Adipocyte (in vitro differentiated cells): ENCODE results near the gene FRMD3.

Experiments
- DNase-seq: peaks from one replicate; pipeline ENCODE4 v3.0.0-alpha.2; 2015; ENCODE audit warnings: low read depth
- H3K27me3 ChIP-seq: replicated peaks from 2 replicates; pipeline ENCODE4 v1.7.0; 2013; ENCODE audit warnings: mild to moderate bottlenecking, low read length, moderate library complexity; ENCODE audit not compliant: control insufficient read depth, insufficient read depth
- H3K36me3 ChIP-seq: 2 replicates; pipeline ENCODE4 v1.7.0; 2013; ENCODE audit warnings: low read length, mild to moderate bottlenecking, moderate library complexity; ENCODE audit not compliant: control insufficient read depth, insufficient read depth, severe bottlenecking
- H3K4me1 ChIP-seq: 2 replicates; pipeline ENCODE4 v1.7.0; 2013; ENCODE audit warnings: mild to moderate bottlenecking, low read length, moderate library complexity; ENCODE audit not compliant: control insufficient read depth, insufficient read depth
- H3K4me3 ChIP-seq: 2 replicates; pipeline ENCODE4 v1.7.0; 2013; ENCODE audit warnings: mild to moderate bottlenecking, low read length, moderate library complexity
- H3K9ac ChIP-seq: 2 replicates; pipeline ENCODE4 v1.7.0; 2013; ENCODE audit warnings: mild to moderate bottlenecking, low read length, moderate library complexity
- H3K9me3 ChIP-seq: 2 replicates; pipeline ENCODE4 v1.7.0; 2013; ENCODE audit warnings: mild to moderate bottlenecking, low read length, moderate library complexity; ENCODE audit not compliant: control insufficient read depth

The FRMD3 gene

DNA sequence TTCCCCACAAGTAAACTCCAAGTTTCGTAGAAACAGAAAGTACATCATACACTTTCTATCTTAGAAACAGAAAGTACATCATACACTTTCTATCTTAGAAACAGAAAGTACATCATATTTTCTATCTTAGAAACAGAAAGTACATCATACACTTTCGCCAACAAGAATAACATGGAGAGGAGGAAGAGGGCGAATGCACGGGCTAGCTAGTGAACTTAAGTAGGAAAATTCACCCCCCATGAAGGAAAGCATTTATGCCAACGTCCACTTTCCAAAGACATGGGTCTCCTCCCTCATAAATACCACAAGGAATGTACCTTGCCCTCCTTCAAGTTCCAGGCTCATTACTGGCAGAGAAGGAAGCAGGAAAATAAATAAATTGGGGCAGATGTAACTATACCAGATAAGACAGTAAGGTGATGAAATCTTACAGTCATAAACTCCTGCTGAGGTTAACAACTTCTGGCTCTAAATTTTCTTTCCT is 64.7 kb downstream of the FRMD3 start:
- peak; percentile 28 for DNase-seq
- no peak overlapping the region for H3K9ac ChIP-seq
- H3K27me3 ChIP-seq = no peaks in the 10 kb centered on the region
- H3K4me1 ChIP-seq = peaks cover 10% of the 10 kb centered on the region
- no peak overlapping the region for H3K4me3 ChIP-seq
- no peaks in the 10 kb centered on the region for H3K9me3 ChIP-seq
- no peaks in the 10 kb centered on the region for H3K36me3 ChIP-seq

DNA sequence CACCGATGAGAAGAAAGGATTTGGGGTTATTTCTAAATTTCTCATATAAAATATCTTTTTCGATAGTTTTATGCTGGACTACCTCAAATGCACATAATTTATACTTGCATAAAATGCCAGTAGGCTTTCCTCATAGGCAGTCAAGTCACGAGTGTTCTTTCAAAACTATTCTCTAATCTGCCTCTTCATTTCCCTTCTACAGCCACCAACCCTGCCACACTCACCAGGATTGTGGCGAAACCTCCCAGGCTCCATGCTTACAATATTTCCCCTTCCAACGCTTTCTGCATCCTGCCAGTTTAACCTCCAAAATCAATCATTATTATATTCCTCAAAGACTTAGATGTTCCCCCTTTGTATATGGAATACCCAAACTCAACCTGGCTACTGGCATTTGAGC is 65.4 kb downstream of the FRMD3 start:
- H3K36me3 ChIP-seq = no peaks in the 10 kb centered on the region
- H3K27me3 ChIP-seq = no peaks in the 10 kb centered on the region
- no peak for DNase-seq
- peaks cover 10% of the 10 kb centered on the region for H3K4me1 ChIP-seq
- no peak overlapping the region for H3K9ac ChIP-seq
- no peak overlapping the region for H3K4me3 ChIP-seq
- no peaks in the 10 kb centered on the region for H3K9me3 ChIP-seq

- no peak overlapping the region for H3K4me3 ChIP-seq
- no peaks in the 10 kb centered on the region for H3K9me3 ChIP-seq
- no peak for DNase-seq
- H3K27me3 ChIP-seq = no peaks in the 10 kb centered on the region
- no peaks in the 10 kb centered on the region for H3K36me3 ChIP-seq
- H3K9ac ChIP-seq = no peak overlapping the region
- H3K4me1 ChIP-seq = peaks cover 10% of the 10 kb centered on the region
Measured at GRCh38 chr9:83472221-83472665, 66.0 kb downstream of the FRMD3 start.

GRCh38 chr9:83471241-83471640 is 67.0 kb downstream of the FRMD3 start:
- no peaks in the 10 kb centered on the region for H3K36me3 ChIP-seq
- no peak overlapping the region for H3K4me3 ChIP-seq
- H3K27me3 ChIP-seq = no peaks in the 10 kb centered on the region
- no peak overlapping the region for H3K9ac ChIP-seq
- H3K9me3 ChIP-seq = no peaks in the 10 kb centered on the region
- DNase-seq = no peak
- H3K4me1 ChIP-seq = peaks cover 10% of the 10 kb centered on the region

GRCh38 chr9:83469722-83470121 is 68.5 kb downstream of the FRMD3 start:
- Histone ChIP-seq H3K9me3 (no peaks in the 10 kb centered on the region), H3K4me3 (no peak overlapping the region), H3K4me1 (peaks cover 10% of the 10 kb centered on the region), H3K36me3 (no peaks in the 10 kb centered on the region), H3K9ac (no peak overlapping the region), H3K27me3 (no peaks in the 10 kb centered on the region)
- no peak for DNase-seq

- peaks cover 10% of the 10 kb centered on the region for H3K4me1 ChIP-seq
- H3K9me3 ChIP-seq = no peaks in the 10 kb centered on the region
- no peak for DNase-seq
Measured at GRCh38 chr9:83468821-83469220, 69.4 kb downstream of the FRMD3 start.

GRCh38 chr9:83466877-83467276 is 71.3 kb downstream of the FRMD3 start:
- peaks cover 3% of the 10 kb centered on the region for H3K4me1 ChIP-seq
- no peak overlapping the region for H3K4me3 ChIP-seq
- peak; percentile 29 for DNase-seq
- H3K27me3 ChIP-seq = no peaks in the 10 kb centered on the region
- H3K36me3 ChIP-seq = no peaks in the 10 kb centered on the region
- H3K9ac ChIP-seq = no peak overlapping the region
- no peaks in the 10 kb centered on the region for H3K9me3 ChIP-seq

More at GRCh38 chr9:83468821-83469220, 69.4 kb downstream of the FRMD3 start:
- Histone ChIP-seq H3K4me3 (no peak overlapping the region), H3K9ac (no peak overlapping the region), H3K27me3 (no peaks in the 10 kb centered on the region), H3K36me3 (no peaks in the 10 kb centered on the region)

GRCh38 chr9:83466351-83466750 is 71.8 kb downstream of the FRMD3 start:
- DNase-seq = no peak
- Histone ChIP-seq H3K36me3 (no peaks in the 10 kb centered on the region), H3K9me3 (no peaks in the 10 kb centered on the region), H3K9ac (no peak overlapping the region), H3K4me1 (no peaks in the 10 kb centered on the region), H3K27me3 (no peaks in the 10 kb centered on the region), H3K4me3 (no peak overlapping the region)

DNA sequence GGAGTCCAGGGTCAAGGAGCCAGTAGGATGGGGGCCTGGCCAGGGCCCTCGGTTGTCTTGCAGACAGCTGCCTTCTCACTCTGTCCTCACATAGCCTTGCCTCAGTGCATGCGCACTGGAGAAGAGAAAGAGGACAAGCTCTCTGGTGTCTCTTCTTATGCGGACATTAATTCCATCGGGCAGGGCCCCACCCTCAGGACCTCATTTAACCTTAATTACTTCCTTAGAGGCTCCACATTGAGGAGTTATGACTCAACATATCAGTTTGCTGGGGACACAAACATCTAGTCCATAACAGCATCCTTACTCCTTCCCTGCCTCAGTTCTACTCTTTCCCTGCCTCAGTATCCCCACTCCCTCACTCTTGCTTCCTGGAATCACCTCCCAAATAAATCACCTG is 78.4 kb downstream of the FRMD3 start:
- no peak for DNase-seq
- H3K27me3 ChIP-seq = no peaks in the 10 kb centered on the region
- H3K36me3 ChIP-seq = no peaks in the 10 kb centered on the region
- no peaks in the 10 kb centered on the region for H3K9me3 ChIP-seq
- no peak overlapping the region for H3K9ac ChIP-seq
- no peak overlapping the region for H3K4me3 ChIP-seq
- peaks cover 4% of the 10 kb centered on the region for H3K4me1 ChIP-seq

DNA sequence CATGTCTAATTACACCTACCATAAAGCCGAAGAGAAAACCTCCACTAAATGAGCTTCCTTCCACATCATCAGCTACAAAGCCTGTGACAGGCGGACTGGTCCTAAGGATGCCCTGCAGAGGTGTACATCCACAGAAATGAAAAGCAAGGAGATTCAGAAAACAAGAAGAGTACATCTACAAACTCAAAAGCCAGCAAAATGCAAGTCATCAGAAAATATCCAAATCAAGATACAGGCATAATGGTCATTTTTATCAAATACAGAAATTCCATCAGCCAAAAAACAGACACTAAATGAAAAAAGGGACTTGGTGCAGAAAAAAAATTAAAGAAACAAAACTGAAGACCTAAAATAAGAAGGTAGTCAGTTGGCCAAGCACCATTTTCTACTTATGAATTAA is 79.7 kb downstream of the FRMD3 start:
- no peak for DNase-seq
- Histone ChIP-seq H3K4me3 (no peak overlapping the region), H3K9me3 (no peaks in the 10 kb centered on the region)

DNA sequence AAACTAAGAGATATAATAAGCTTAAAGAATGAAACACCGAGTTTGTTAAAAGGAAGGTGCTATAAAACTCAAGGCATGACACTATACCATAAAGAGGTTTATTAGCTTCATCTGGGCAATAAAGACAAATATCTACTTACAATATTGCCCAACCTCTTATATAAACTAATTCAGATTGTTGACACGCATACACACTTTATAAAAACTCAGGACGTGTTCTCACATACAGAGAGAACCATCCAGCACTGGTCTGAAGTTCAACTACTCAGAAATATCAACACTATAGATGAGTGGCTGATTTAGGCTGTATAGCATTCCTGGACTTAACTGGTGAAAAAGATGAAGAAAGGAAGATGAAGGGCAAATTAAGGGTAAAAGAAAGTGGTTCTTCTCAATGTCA is 81.2 kb downstream of the FRMD3 start:
- no peak for DNase-seq
- Histone ChIP-seq H3K9ac (no peak overlapping the region), H3K36me3 (no peaks in the 10 kb centered on the region), H3K4me1 (peaks cover 4% of the 10 kb centered on the region), H3K9me3 (no peaks in the 10 kb centered on the region), H3K27me3 (no peaks in the 10 kb centered on the region), H3K4me3 (no peak overlapping the region)

More for the DNA sequence above, 79.7 kb downstream of the FRMD3 start:
- Histone ChIP-seq H3K36me3 (no peaks in the 10 kb centered on the region), H3K4me1 (peaks cover 4% of the 10 kb centered on the region), H3K27me3 (no peaks in the 10 kb centered on the region), H3K9ac (no peak overlapping the region)

- H3K4me3 ChIP-seq = no peak overlapping the region
- DNase-seq = peak; percentile 73
- no peaks in the 10 kb centered on the region for H3K9me3 ChIP-seq
- H3K9ac ChIP-seq = no peak overlapping the region
- no peaks in the 10 kb centered on the region for H3K27me3 ChIP-seq
- peaks cover 4% of the 10 kb centered on the region for H3K4me1 ChIP-seq
- H3K36me3 ChIP-seq = no peaks in the 10 kb centered on the region
Measured at GRCh38 chr9:83456226-83456625, 82.0 kb downstream of the FRMD3 start.
